GM10266 (cell line): ENCODE measurements around the gene ARHGEF26.

Source experiments
- DNase-seq: peaks from one replicate; pipeline ENCODE4 v3.0.0; 2012; ENCODE audit errors: extremely low spot score
- CTCF ChIP-seq: IDR thresholded peaks from 2 replicates; pipeline ENCODE4 v1.5.1; 2012; ENCODE audit warnings: mild to moderate bottlenecking, low read depth; ENCODE audit not compliant: control insufficient read depth, insufficient read depth; ENCODE audit errors: missing control alignments

ARHGEF26 gene

GRCh38 chr3:154274348-154274747 is 153.2 kb downstream of the ARHGEF26 start:
- TF ChIP-seq CTCF: no peak
- DNase-seq: no peak

- TF ChIP-seq CTCF: no peak
- no peak for DNase-seq
Measured at GRCh38 chr3:154275292-154275691, 154.1 kb downstream of the ARHGEF26 start.

GRCh38 chr3:154275965-154276364 is 154.8 kb downstream of the ARHGEF26 start:
- TF ChIP-seq CTCF: no peak
- no peak for DNase-seq

GRCh38 chr3:154280161-154280560 is 159.0 kb downstream of the ARHGEF26 start:
- no peak for TF ChIP-seq CTCF
- no peak for DNase-seq

GRCh38 chr3:154285221-154285620 is 164.0 kb downstream of the ARHGEF26 start:
- no peak for TF ChIP-seq CTCF
- DNase-seq: no peak

GRCh38 chr3:154290187-154290586 is 169.0 kb downstream of the ARHGEF26 start:
- TF ChIP-seq CTCF: no peak
- DNase-seq: no peak

GRCh38 chr3:154294016-154294415 is 172.8 kb downstream of the ARHGEF26 start:
- TF ChIP-seq CTCF: no peak

More at GRCh38 chr3:154294016-154294415, 172.8 kb downstream of the ARHGEF26 start:
- DNase-seq: no peak
